Measurements from ENCODE around the gene ASF1B. TPM values are rescaled to one million over a fixed set of nuclear protein-coding genes. Genes with fewer than 3 reads are reported as not detected.
A peak's percentile ranks its signal among the peaks of the same experiment; 100 is the strongest.

The ASF1B gene
- total RNA-seq, 1 experiment from 2014 or later = 77.8 TPM

GRCh38 chr19:14088634-14089411 lies 47.6 kb downstream of the ASF1B start:
- DNase-seq (ENCODE audit: low spot score) = no peak

- DNase-seq (ENCODE audit: low spot score) = no peak
Measured at GRCh38 chr19:14086098-14086497, 50.3 kb downstream of the ASF1B start.

DNA sequence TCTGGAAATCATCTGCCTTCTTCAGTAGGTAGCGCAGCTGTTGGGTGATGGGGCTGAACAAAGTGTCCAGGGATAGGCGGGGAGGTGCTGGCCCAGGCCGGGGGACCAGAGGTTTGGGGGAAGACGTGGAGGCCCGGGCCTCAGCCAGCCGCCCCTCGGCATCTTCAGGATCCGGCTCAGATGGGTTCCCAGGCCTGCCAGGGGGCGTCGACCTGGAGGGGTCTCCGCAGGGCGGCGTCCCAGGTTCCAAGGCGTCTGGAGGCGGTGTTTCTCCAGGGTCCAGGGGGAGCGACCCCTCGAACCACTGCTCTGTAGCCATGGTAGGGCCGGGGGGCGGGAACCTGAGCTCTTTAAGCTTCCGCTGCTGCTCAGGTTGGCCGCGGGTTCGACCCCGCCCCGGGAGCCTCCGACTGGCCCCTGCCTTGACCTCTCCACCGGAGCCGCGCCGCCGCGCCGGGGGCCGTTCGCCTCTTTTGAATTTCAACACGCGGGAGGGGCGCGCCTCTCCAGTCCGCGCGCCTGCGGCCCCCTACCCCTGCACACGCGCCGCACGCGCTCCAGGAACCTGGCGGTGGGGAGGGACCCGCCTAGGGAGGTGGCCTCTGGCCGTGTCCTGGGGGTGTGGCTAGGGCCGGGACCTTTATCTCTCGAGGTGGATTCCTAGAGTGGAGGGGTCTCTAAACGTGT lies 50.9 kb downstream of the ASF1B start, which contains the start of gene C19orf67:
Gene C19orf67, minus strand, starts transcription at position 475 of the 687 bp plus-strand sequence. Its CDS starts 156 bp downstream, at position 319.
- DNase-seq (ENCODE audit: low spot score) = no peak

DNA sequence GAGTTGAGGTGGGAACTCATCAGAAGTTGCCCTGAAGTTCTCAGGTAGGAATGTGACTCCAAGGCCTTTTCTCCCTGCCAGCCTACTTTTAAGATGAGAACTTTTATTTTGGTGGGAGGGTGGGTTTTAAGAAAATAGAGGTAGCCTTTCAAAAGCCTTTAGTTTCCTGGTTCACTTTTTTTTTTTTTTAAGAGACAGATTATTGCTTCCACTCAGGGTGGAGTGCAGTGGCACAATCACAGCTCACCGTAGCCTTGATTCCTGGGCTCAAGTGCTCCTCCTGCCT lies 53.8 kb downstream of the ASF1B start:
- no peak for DNase-seq (ENCODE audit: low spot score)

GRCh38 chr19:14081797-14082674 lies 54.4 kb downstream of the ASF1B start:
- no peak for DNase-seq (ENCODE audit: low spot score)

GRCh38 chr19:14080887-14081796 lies 55.2 kb downstream of the ASF1B start:
- DNase-seq (ENCODE audit: low spot score) = peak; percentile 99

- no peak for DNase-seq (ENCODE audit: low spot score)
Measured at GRCh38 chr19:14078411-14078810, 58.0 kb downstream of the ASF1B start.

GRCh38 chr19:14073925-14074838 lies 62.2 kb downstream of the ASF1B start:
- DNase-seq (ENCODE audit: low spot score) = no peak

DNA sequence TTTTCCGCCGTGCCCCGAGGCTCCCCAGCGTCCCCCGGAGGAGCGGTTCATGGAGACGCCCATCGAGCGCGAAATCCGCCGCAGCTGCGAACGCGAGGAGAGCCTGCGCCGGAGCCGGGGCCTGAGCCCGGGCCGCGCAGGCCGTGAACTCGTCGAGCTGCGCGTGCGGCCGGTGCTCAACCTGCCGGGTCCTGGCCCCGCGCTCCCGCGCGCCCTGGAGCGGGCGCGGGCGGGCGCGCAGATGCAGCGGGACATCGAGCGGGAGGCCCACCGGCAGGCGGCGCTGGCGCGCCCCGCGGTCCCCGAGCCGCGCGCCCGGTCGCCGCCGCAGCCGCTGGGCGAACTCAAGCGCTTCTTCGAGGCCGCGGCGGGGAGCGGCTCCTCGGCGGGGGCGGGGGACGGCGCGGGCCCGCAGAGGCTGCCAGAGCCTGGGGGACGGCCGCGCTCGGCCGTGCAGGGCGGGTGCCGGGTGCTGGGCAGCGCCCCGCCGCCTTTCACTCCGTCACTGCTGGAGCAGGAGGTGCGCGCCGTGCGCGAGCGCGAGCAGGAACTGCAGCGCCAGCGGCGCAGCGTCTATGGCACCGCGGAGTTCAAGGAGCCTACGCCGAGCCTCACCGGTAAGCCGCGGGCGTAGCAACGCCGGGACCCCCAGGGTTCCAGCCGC lies 63.0 kb downstream of the ASF1B start:
- peak; percentile 73 for DNase-seq (ENCODE audit: low spot score)

DNA sequence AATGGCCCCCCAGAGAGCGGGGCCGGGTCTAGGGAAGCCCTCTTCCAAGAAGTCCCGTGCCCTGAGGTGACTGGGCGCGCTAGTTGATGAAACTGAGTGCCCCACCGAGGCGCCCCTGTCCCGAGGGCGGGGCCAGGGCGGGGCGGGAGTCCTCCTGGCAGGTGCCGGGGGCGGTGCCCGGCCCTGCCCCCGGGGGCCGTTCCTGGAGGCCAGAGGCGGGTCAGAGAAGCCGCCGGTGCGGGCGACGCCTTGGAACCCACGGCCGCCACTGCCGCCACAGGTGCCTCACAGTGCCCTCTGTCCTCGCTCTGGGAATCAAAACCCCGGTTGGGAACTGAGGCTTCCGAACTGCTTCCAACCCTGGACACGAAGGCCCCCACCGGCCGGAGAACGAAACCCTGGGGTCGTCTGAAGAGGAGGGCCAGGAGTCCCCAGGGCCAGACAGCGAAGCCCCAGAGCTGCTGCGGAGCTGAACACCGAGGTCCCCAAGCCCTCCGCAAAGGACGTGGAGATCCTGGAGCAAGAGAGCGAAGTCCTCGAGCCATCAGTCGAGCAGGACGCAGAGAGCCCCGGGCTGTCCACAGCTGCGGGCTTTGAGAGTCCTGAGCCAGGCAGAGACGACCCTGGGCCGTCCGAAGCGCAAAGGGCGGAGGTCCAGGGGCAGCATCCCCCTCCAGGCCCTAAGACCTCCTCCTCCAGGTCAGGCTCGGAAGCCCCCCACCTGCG lies 63.7 kb downstream of the ASF1B start, which contains the start of gene MISP3:
Gene MISP3, plus strand, starts transcription at position 252 of the 726 bp plus-strand sequence. CDS start 524 bp downstream, outside the sequence.
- no peak for DNase-seq (ENCODE audit: low spot score)

DNA sequence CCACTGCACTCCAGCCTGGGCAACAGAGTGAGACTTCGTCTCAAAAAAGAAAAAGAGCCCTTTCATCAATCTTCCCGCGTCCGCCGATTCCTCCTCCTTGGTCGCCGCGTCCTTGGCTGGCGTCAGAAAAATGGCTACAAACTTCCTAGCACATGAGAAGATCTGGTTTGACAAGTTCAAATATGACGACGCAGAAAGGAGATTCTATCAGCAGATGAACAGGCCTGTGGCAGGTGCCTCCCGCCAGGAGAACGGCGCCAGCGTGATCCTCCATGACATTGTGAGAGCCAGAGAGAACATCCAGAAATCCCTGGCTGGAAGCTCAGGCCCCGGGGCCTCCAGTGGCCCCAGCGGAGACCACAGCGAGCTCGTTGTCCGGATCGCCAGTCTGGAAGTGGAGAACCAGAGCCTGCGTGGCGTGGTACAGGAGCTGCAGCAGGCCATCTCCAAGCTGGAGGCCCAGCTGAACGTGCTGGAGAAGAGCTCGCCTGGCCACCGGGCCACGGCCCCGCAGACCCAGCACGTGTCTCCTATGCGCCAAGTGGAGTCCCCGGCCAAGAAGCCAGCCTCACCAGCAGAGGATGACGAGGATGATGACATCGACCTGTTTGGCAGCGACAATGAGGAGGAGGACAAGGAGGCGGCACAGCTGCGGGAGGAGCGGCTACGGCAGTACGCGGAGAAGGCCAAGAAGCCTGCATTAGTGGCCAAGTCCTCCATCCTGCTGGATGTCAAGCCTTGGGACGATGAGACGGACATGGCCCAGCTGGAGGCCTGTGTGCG lies 65.9 kb downstream of the ASF1B start:
- DNase-seq (ENCODE audit: low spot score) = no peak

Other genes starting within 250 kb of the ASF1B start
- 2.3 and 5.3 TPM in 2 replicates for gene BRME1, start 230.5 kb downstream of the ASF1B start, total RNA-seq (2014; rRNA removed; shearing (Covaris generic))
- 13.5 and 14.9 TPM in 2 replicates for gene CC2D1A, start 230.4 kb downstream of the ASF1B start, total RNA-seq (2014; rRNA removed; shearing (Covaris generic))
- gene PODNL1, start 198.2 kb downstream of the ASF1B start, total RNA-seq (2014; rRNA removed; shearing (Covaris generic)) = 2.9 and 4.9 TPM in 2 replicates
- 13.8 and 14.2 TPM in 2 replicates for gene DCAF15, start 184.1 kb downstream of the ASF1B start, total RNA-seq (2014; rRNA removed; shearing (Covaris generic))
- gene RFX1, start 130.3 kb downstream of the ASF1B start, total RNA-seq (2014; rRNA removed; shearing (Covaris generic)) = 1.1 and 2.0 TPM in 2 replicates
- gene RLN3, start 108.4 kb downstream of the ASF1B start, total RNA-seq (2014; rRNA removed; shearing (Covaris generic)) = not detected in 2 replicates
- 13.9 and 15.0 TPM in 2 replicates for gene IL27RA, start 104.8 kb downstream of the ASF1B start, total RNA-seq (2014; rRNA removed; shearing (Covaris generic))
- gene PALM3, start 74.5 kb downstream of the ASF1B start, total RNA-seq (2014; rRNA removed; shearing (Covaris generic)) = 1.4 and 2.0 TPM in 2 replicates
- gene MISP3, start 63.8 kb downstream of the ASF1B start, total RNA-seq (2014; rRNA removed; shearing (Covaris generic)) = 0.35 and 3.3 TPM in 2 replicates
- gene C19orf67, start 50.8 kb downstream of the ASF1B start, total RNA-seq (2014; rRNA removed; shearing (Covaris generic)) = not detected in 2 replicates
- 20.0 and 21.8 TPM in 2 replicates for gene SAMD1, start 45.8 kb downstream of the ASF1B start, total RNA-seq (2014; rRNA removed; shearing (Covaris generic))
- gene PRKACA, start 18.8 kb downstream of the ASF1B start, total RNA-seq (2014; rRNA removed; shearing (Covaris generic)) = 36.9 and 48.1 TPM in 2 replicates
- 5.2 and 10.9 TPM in 2 replicates for gene ADGRL1, start 69.6 kb upstream of the ASF1B start, total RNA-seq (2014; rRNA removed; shearing (Covaris generic))
- 9.5 and 13.0 TPM in 2 replicates for gene ADGRE5, start 244.9 kb upstream of the ASF1B start, total RNA-seq (2014; rRNA removed; shearing (Covaris generic))